ENCODE measurements around the gene CRYBA1.
A peak's percentile ranks its signal among the peaks of the same experiment; 100 is the strongest.

DNA sequence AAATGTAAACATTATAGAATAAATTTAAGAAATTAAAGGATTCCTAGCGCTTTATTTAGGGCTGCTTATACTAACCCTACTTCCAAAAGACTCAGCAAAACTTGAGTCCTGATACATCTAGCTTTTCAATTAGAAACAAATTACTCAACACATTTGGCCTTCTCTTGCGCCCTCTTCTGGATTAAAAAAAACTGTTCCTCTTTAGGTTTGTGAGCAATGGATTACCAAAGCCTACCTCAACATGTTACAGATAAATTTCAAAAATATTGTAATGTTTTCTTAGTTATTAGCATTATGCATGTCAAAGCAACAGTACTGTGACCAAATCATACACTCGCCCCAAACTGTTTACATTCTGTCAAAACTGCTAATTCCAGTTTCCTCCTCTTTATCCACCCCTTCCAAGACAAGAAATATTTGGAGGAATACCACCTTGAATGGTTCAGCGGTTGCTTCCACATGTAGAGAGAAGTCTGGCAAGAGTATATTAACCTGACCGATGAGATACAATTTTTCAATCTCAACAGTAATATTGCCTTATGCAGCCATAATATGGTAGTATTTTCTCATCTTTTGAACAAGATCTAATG, 44.6 kb downstream of the CRYBA1 start:
- no peak for TF ChIP-seq POLR2A (IDR thresholded peaks at IDR 0.05; ENCODE audit: extremely low read depth, insufficient read length)
- peak; percentile 43 for TF ChIP-seq CTCF (IDR thresholded peaks at IDR 0.05; ENCODE audit: low read depth, low read length)
- no peak for TF ChIP-seq MAX (IDR thresholded peaks at IDR 0.05; ENCODE audit: low read depth, low read length)

Measured in NB4 (cell line).